Measurements from ENCODE around the gene C11orf68.

DNA sequence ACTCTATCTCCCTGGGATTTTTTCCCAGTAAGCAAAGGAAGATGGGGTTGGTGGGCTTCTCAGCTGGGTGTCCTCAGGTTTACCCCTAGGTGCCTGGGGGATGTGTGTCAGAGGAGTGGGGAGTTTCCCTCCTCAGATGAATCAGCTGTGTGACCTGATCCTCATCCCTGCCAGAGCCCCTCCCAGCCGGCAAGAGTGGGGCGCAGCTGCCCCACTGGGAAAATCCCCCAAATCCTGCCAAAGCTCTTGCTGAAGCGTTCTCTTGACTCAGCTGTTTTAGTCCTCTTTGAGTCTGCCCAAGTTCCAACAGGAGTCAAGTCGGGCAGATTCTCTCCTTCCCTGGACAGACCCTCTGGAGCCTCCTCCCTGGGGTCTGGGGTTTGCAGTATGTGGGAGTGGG lies 6.0 kb downstream of the C11orf68 start:
- no peak for TF ChIP-seq POLR2AphosphoS5 (IDR thresholded peaks at IDR 0.05; ENCODE audit: borderline replicate concordance, low read depth, low read length)
- TF ChIP-seq EZH2 (IDR thresholded peaks at IDR 0.05) = no peak
- TF ChIP-seq FOXP2 (optimal IDR thresholded peaks at IDR 0.05; ENCODE audit: control extremely low read depth, extremely low read length, insufficient read depth) = no peak
